ENCODE results near the gene CYP2E1. TPM values are rescaled to one million over a fixed set of nuclear protein-coding genes. Genes with fewer than 3 reads are reported as not detected.
A peak's percentile ranks its signal among the peaks of the same experiment; 100 is the strongest.
"Not testable (repeated sequence)": the region's sequence is repeated elsewhere in the genome, so short reads cannot be mapped to it uniquely, and the experiment has no call there.

CYP2E1 gene
- total RNA-seq, 1 donor from 2014 or later: 3,844 TPM

GRCh38 chr10:133568831-133569527, 41.8 kb downstream of the CYP2E1 start:
- peak; percentile 35 for ATAC-seq
- not testable (repeated sequence) for DNase-seq (ENCODE audit: low spot score)

- ATAC-seq: peak; percentile 40
- not testable (repeated sequence) for DNase-seq (ENCODE audit: low spot score)
These were observed 42.6 kb downstream of the CYP2E1 start for GRCh38 chr10:133569801-133570200.

- not testable (repeated sequence) for ATAC-seq; DNase-seq (ENCODE audit: low spot score)
These were observed 44.9 kb downstream of the CYP2E1 start for GRCh38 chr10:133572055-133572454.

GRCh38 chr10:133573460-133573859, 46.3 kb downstream of the CYP2E1 start:
- not testable (repeated sequence) for ATAC-seq; DNase-seq (ENCODE audit: low spot score)

GRCh38 chr10:133577037-133577436, 49.9 kb downstream of the CYP2E1 start:
- ATAC-seq: peak; percentile 10
- DNase-seq (ENCODE audit: low spot score): not testable (repeated sequence)

Other genes with a start within 250 kb of the CYP2E1 start
- gene TUBGCP2, start 218.5 kb upstream of the CYP2E1 start, total RNA-seq: 25.7 TPM
- gene ZNF511, start 218.4 kb upstream of the CYP2E1 start, total RNA-seq: 30.2 TPM
- 0.45 TPM for gene CALY, start 190.5 kb upstream of the CYP2E1 start, total RNA-seq
- gene PRAP1, start 180.0 kb upstream of the CYP2E1 start, total RNA-seq: 275 TPM
- gene FUOM, start 169.3 kb upstream of the CYP2E1 start, total RNA-seq: 177 TPM
- 764 TPM for gene ECHS1, start 154.0 kb upstream of the CYP2E1 start, total RNA-seq
- 18.0 TPM for gene PAOX, start 148.1 kb upstream of the CYP2E1 start, total RNA-seq
- gene MTG1, start 133.2 kb upstream of the CYP2E1 start, total RNA-seq: 47.3 TPM
- gene SPRN, start 102.7 kb upstream of the CYP2E1 start, total RNA-seq: 0.18 TPM
- 0.53 TPM for gene SCART1, start 73.4 kb upstream of the CYP2E1 start, total RNA-seq
- gene SYCE1, start 38.2 kb downstream of the CYP2E1 start, total RNA-seq: 2.4 TPM
- gene FRG2B, start 99.4 kb downstream of the CYP2E1 start, total RNA-seq: not detected